ENCODE measurements around the gene LRRC49.
"Not testable (repeated sequence)": the region's sequence is repeated elsewhere in the genome, so short reads cannot be mapped to it uniquely, and the experiment has no call there.

LRRC49 gene

GRCh38 chr15:70923311-70924080 is 30.9 kb downstream of the LRRC49 start:
- no peak for ATAC-seq

GRCh38 chr15:70926914-70927313 is 34.3 kb downstream of the LRRC49 start:
- not testable (repeated sequence) for ATAC-seq

- no peak for ATAC-seq
These were observed 39.2 kb downstream of the LRRC49 start for GRCh38 chr15:70931821-70932220.

GRCh38 chr15:70932397-70932796 is 39.8 kb downstream of the LRRC49 start:
- ATAC-seq = no peak

GRCh38 chr15:70933411-70933810 is 40.8 kb downstream of the LRRC49 start:
- no peak for ATAC-seq

GRCh38 chr15:70935631-70936030 is 43.0 kb downstream of the LRRC49 start:
- no peak for ATAC-seq

- ATAC-seq = no peak
These were observed 43.7 kb downstream of the LRRC49 start for GRCh38 chr15:70936326-70936725.

- ATAC-seq = not testable (repeated sequence)
These were observed 50.7 kb downstream of the LRRC49 start for GRCh38 chr15:70943285-70943684.

- no peak for ATAC-seq
These were observed 55.0 kb downstream of the LRRC49 start for GRCh38 chr15:70947351-70948335.

- no peak for ATAC-seq
These were observed 58.3 kb downstream of the LRRC49 start for GRCh38 chr15:70950953-70951352.

GRCh38 chr15:70954171-70954570 is 61.5 kb downstream of the LRRC49 start:
- ATAC-seq = no peak

GRCh38 chr15:70954733-70955132 is 62.1 kb downstream of the LRRC49 start:
- ATAC-seq = no peak

- no peak for ATAC-seq
These were observed 62.5 kb downstream of the LRRC49 start for GRCh38 chr15:70955151-70955550.

GRCh38 chr15:70956201-70956995 is 63.8 kb downstream of the LRRC49 start:
- no peak for ATAC-seq

- no peak for ATAC-seq
These were observed 69.5 kb downstream of the LRRC49 start for GRCh38 chr15:70962084-70962483.

GRCh38 chr15:70963199-70963598 is 70.6 kb downstream of the LRRC49 start:
- no peak for ATAC-seq

- no peak for ATAC-seq
These were observed 71.4 kb downstream of the LRRC49 start for GRCh38 chr15:70964058-70964457.

GRCh38 chr15:70964686-70965085 is 72.1 kb downstream of the LRRC49 start:
- ATAC-seq = no peak

- ATAC-seq = no peak
These were observed 75.0 kb downstream of the LRRC49 start for GRCh38 chr15:70967646-70968045.

GRCh38 chr15:70974004-70974832 is 81.6 kb downstream of the LRRC49 start:
- no peak for ATAC-seq

- ATAC-seq = no peak
These were observed 84.2 kb downstream of the LRRC49 start for GRCh38 chr15:70976851-70977250.
